Right ventricle myocardium inferior (tissue), 1 donor: ENCODE results near the gene PPM1M. TPM values are rescaled to one million over a fixed set of nuclear protein-coding genes. Genes with fewer than 3 reads are reported as not detected.
A peak's percentile ranks its signal among the peaks of the same experiment; 100 is the strongest.

Experiments
- ATAC-seq: fragments of 200-7000 bp; cut with Tn5 transposase; one replicate; pipeline ENCODE4 v1.9.1; 2020; ENCODE audit warnings: mild to moderate bottlenecking, moderate library complexity
- DNase-seq: peaks from one replicate; pipeline ENCODE4 v3.0.0; 2021; ENCODE audit errors: missing footprints
- intact Hi-C: fragments of 100-400 bp; cut with DNase I; formaldehyde crosslinking; loops from one replicate; pipeline ENCODE4 v1.11.0; 2022
- long read RNA-seq: library from polyadenylated mRNA; unstranded; transcript quantifications from one replicate; pipeline ENCODE4 v2.0.0, GENCODE V29; 2021
- total RNA-seq: library from RNA; stranded (reverse); fragmentation: NEBNext Ultra II Directional; extraction: Animal tissue kit (Norgen Biotek cat#: 25700); gene quantifications from one replicate; pipeline ENCODE4 v1.2.1, GENCODE V29; 2021
- donor health status: DM: no; HTN: yes; CAD: no; lungs with severe emphysema.

The PPM1M gene, protein sequence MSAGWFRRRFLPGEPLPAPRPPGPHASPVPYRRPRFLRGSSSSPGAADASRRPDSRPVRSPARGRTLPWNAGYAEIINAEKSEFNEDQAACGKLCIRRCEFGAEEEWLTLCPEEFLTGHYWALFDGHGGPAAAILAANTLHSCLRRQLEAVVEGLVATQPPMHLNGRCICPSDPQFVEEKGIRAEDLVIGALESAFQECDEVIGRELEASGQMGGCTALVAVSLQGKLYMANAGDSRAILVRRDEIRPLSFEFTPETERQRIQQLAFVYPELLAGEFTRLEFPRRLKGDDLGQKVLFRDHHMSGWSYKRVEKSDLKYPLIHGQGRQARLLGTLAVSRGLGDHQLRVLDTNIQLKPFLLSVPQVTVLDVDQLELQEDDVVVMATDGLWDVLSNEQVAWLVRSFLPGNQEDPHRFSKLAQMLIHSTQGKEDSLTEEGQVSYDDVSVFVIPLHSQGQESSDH
- 8.7 TPM for total RNA-seq
- long read RNA-seq, transcript PPM1M-202 (10 exons, 2,193 nt): major isoform, 8 of 14 reads
- long read RNA-seq, partial matches to known transcripts: 1 of 14 reads
- long read RNA-seq, other reads (novel, unspliced or antisense): 5 of 14 reads

DNA sequence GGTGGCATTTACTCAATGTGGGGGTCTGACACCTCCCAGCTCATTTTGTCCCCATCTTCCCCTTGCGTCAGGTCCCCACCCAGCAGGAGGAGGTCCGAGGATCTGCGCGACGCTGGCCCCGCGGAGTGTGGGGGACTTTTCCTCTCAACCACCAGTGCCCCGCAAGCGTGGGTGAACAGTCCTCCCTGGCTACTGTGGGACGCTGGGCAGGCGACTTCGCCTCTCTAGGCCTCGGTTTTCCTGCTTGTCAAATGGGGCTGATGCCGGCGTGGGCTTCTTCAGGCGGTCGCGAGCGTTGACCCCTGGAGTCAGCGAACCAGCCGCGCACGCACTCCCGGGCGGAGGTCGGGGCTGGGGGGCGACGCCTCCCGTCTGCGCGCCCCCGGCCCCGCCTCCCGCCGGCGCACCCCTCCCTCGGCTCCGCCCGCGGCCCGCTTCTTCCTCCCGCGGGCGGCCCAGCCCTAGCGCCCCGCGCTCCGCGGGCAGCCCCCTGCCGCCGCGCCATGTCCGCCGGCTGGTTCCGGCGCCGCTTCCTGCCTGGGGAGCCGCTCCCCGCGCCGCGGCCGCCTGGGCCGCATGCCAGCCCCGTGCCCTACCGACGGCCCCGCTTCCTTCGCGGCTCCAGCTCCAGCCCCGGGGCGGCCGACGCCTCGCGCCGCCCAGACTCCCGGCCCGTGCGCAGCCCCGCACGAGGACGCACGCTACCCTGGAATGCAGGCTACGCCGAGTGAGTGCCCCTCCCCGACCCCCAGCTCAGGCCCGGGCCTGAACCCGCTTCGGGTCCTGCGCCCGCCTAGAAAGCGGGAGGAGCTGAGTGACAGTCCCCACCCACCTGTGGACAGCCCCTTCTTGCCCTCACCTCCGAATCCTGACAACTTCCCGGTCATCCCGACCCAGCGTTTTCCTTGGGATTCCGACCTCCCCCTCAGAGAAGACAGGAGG lies at the start of gene PPM1M:
Gene PPM1M, plus strand, starts transcription at position 438 of the 942 bp plus-strand sequence. Its CDS starts 66 bp downstream, at position 504.
- intact Hi-C loops: no loop called here
- peak; percentile 78 for DNase-seq

DNA sequence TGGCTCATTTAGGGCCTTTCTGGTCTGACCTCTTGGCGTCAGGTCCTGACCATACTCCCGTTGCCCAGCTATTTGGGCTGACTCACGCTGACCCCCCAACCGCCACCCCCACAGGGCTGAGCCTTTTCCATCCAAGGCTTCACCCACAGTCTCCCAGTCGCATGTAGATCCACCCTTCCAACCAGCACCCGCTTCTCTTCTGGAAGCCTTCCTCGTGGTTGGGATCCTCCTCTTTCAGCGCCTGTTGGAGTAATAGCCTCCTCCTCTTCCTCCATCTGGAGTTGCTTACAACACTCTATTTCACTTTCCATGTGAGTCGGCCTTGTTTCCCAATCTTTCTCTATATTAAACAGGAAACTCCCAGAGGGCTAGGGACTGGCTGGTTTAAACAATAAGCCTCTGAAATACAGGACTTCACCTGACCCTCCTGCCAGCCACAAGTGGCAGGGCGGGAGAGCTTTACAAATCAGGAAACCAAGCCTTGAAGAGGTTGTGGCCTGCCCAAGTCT lies 49.7 kb upstream of the PPM1M start:
- ATAC-seq: peak; percentile 32
- DNase-seq: no peak
- intact Hi-C loops: loop anchor here (5.0 kb wide), 1 partner anchor 44 kb away; the partner anchor contains the start of gene POC1A

More for the DNA sequence above, at the start of gene PPM1M:
- ATAC-seq: peak; percentile 55

DNA sequence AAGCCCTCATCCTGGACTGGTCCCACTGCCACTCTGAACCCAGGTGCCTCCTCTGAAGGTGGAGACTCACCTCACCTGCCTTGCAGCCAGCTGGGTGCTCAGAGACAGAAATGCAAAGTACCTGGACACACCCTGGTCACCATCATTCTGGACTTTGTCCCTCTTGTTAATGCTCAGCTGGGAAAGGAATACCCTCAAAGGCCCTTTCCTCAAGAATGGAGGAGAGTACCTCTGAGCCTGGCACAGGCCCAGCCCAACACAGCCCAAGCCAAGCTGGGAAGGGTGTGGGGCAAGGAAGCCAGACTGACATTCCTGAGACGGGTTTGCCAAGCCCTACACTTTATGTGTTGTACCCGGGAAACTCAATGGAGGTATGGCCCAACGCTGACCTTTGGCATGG lies 48.6 kb upstream of the PPM1M start:
- intact Hi-C loops: loop anchor here (5.0 kb wide), 1 partner anchor 45 kb away; the partner anchor contains the start of gene POC1A
- ATAC-seq (no peak), DNase-seq (no peak)

DNA sequence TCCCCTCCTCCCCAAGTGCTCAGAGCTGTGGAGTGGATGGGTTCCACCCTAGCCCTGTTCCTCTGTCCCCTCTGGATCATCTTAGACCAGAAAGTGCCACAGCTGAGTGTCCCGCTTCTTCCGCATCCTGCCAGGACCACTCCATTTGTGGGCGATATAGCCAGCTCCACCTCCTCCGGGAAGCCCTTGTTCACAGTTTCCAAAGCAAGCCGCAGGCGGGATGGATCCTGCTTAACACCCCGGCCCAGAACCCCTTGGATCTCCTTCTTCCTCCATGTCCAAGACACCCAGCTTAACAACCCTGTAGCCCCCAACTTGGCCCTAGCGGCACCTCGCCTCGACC lies 48.1 kb upstream of the PPM1M start:
- ATAC-seq (no peak), DNase-seq (no peak)
- intact Hi-C loops: loop anchor here (5.0 kb wide), 1 partner anchor 45 kb away; the partner anchor contains the start of gene POC1A

DNA sequence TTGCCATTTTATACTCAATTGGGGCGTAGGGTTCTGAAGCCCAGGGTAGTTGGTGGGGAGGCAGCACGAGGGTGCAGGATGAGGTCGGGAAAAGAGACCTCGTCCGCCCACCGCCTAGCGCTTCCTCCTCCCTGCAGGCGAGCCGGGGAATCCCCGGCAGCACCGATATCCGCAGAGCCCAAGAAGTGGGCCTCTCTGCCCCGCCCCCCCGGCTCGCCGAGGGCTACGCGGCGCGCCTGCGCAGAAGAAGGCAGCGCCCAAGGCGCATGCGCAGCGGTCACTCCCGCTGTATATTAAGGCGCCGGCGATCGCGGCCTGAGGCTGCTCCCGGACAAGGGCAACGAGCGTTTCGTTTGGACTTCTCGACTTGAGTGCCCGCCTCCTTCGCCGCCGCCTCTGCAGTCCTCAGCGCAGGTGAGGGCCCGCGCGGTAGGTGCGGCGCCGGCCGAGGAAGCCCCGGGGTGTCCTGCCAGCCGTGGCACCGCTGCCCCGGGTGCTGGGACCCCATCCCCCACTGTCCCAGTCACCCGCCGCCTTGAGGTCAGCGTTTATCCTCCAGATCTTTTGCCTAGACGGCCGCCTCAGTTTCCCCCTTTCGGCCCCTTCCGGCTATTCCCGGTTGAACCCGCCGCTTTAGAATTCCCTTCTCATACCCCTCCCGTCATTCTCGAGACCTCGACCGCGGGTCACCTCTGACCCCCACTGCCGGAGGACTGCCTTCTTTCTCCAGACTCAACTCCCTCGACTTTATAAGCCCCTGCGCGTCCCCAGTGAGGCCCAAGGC lies 47.5 kb upstream of the PPM1M start, which contains the start of gene ALAS1:
Gene ALAS1, plus strand, starts transcription at position 319 of the 784 bp plus-strand sequence. CDS start 1,082 bp downstream, outside the sequence.
- intact Hi-C loops: loop anchor here (5.0 kb wide), 1 partner anchor 46 kb away; the partner anchor contains the start of gene POC1A
- ATAC-seq (peak; percentile 87), DNase-seq (peak; percentile 97)

DNA sequence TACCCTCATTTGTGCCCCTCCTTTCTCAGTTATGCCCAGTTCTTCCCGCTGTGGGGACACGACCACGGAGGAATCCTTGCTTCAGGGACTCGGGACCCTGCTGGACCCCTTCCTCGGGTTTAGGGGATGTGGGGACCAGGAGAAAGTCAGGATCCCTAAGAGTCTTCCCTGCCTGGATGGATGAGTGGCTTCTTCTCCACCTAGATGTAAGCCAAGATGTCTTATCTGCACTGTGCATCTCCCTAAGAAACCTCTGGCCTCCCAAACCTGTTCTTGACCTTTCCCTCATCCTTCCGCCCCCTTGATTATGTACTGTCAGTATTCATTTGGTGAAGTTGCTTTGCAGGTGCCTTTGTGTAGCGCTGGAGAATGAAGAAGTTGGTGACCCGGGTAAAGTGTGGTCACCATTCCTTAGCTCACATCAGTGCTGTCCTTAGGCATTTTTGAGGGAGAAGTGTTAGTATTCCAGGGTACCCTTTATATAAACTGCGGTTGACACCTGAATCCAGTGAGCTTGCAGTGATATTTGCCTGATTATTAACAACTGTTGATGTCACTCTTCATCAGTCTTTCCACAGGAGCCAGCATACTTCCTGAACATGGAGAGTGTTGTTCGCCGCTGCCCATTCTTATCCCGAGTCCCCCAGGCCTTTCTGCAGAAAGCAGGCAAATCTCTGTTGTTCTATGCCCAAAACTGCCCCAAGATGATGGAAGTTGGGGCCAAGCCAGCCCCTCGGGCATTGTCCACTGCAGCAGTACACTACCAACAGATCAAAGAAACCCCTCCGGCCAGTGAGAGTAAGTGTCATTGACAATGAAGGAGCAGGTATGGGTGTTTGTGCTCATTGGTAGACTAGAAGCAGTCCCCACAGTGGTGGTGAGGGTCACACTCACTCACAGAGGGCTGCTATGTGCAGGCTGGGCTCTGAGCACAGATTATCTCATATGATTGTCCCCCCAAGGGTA lies 46.6 kb upstream of the PPM1M start:
- DNase-seq (no peak), ATAC-seq (no peak)
- intact Hi-C loops: loop anchor here (5.0 kb wide), 1 partner anchor 47 kb away; the partner anchor contains the start of gene POC1A

DNA sequence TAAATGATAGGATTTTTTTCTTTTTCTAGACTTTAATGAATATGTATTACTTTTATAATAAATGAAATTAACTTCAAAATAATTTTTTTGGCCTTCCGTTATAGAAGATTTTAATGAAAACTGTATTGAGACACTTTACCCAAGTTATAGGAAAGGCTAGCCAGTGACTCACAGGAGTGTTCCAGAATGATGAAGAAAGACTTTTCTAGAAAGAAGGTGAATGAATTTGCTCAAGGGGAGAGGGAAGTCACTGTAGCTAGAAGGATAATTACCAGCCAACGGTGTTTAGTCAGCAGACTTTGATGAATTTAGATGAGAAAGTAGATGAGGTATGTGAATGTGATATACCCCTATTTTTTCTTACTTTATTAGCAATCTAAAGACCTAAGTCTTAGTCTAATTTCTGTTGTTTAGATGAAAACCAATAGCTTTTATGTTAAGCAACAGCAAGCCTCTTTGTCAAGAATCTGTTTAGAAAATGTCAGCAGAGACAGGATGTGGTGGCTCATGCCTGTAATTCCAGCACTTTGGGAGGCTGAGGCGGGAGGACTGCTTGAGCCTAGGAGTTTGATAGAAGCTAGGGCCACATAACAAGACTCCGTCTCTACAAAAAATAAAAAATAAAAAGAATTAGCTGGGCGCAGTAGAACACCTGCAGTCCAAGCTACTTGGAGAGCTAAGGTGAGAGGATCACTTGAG lies 44.4 kb upstream of the PPM1M start:
- intact Hi-C loops: no loop called here
- ATAC-seq (no peak), DNase-seq (no peak)

DNA sequence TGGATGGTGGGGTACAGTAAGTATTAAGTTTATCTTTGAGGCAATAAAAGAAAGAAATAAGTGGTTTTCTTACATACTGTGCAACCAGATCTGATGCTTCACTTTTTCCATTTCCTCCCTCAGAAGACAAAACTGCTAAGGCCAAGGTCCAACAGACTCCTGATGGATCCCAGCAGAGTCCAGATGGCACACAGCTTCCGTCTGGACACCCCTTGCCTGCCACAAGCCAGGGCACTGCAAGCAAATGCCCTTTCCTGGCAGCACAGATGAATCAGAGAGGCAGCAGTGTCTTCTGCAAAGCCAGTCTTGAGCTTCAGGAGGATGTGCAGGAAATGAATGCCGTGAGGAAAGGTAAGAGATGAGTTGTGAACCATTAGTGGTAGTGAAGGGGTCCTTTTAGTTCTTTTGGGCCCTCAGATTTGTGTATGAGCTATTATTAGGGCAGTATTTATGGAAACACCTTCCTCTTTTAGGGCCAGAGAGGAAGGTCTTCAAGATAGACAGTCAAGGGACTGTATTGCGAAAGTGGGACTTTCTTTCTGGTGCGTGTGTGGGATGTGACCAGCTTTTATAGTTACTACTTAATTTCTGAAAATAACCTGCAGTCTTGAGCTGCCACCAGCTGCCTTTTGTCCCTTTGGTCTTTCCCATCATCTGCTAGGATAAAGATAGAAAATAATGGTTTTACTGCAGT lies 43.0 kb upstream of the PPM1M start:
- intact Hi-C loops: no loop called here
- DNase-seq (no peak), ATAC-seq (no peak)

DNA sequence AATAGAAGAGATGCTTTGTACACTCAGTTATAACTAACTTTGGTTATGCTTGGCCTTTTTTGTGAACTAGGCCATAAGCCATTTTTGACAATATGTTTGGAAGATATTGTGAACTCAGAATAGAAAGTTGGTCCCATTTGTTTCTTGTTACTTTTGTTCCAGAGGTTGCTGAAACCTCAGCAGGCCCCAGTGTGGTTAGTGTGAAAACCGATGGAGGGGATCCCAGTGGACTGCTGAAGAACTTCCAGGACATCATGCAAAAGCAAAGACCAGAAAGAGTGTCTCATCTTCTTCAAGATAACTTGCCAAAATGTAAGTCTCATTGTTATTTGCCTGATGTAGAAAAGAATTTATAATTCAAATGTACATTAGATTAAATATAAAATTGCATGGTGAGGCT lies 41.9 kb upstream of the PPM1M start:
- ATAC-seq (no peak), DNase-seq (no peak)
- intact Hi-C loops: no loop called here

DNA sequence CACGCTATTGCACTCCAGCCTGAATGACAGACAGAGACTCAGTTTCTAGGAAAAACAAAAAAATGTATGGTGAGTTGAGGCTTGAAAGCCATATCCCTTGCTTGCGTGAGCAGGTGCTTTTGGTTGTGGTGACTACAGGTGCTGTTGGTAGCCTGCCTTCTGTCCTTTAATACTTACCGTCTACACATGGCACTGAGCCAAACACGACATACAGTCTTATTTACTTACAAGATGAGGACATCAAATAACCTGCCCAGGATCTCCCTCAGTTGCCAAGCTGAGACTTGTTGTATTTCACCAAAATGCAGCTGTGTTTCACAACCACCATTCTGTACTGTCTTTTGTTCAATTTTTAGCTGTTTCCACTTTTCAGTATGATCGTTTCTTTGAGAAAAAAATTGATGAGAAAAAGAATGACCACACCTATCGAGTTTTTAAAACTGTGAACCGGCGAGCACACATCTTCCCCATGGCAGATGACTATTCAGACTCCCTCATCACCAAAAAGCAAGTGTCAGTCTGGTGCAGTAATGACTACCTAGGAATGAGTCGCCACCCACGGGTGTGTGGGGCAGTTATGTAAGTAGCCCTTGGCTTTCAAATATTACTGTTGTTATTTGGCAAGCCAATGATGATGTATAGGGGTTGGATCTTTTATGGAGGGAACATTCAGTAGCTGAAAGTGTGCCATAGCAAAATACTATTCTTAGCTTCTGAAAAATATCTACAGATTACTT lies 41.1 kb upstream of the PPM1M start:
- DNase-seq (no peak), ATAC-seq (no peak)
- intact Hi-C loops: no loop called here

DNA sequence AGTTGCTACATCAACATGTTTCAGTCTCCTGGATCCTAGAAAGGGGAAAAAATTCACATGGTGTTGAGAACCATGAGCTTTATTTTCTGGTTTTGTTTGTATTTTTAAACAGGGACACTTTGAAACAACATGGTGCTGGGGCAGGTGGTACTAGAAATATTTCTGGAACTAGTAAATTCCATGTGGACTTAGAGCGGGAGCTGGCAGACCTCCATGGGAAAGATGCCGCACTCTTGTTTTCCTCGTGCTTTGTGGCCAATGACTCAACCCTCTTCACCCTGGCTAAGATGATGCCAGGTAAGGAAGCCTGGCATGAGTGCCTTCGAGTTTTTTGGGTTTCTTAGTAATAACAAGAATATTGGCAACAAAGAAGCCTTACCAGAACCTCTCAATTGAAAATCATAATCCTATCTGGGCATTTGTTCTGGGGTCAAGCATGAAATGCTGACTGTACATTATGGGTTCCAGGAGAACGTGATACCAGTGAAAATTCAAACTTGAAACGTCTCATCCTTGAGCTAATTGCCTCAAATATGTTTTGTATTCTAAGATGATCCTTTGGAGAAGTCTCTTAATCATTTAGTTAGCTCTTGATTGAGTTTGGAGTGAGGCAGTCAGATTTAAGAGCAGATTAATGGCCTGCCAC lies 39.7 kb upstream of the PPM1M start:
- DNase-seq (no peak), ATAC-seq (no peak)
- intact Hi-C loops: no loop called here

DNA sequence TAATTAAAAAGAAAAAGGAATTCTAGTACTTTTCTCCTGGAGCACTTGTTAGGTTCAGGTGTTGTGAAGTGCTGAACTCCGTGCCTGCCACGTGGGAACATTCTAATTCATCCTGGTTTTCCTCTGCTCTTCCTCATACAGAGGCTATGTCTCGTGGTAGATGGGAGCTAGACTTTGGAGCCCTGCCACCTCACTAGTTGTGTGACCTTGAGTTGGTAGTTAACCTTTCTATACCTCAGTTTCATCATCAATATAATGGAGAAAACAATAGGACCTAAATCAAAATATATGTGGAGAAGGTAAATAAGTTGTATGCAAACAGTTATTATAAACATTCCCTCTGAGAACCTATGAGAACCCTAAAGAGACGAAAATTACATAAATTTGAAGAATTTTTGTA lies 37.0 kb upstream of the PPM1M start:
- intact Hi-C loops: no loop called here

DNA sequence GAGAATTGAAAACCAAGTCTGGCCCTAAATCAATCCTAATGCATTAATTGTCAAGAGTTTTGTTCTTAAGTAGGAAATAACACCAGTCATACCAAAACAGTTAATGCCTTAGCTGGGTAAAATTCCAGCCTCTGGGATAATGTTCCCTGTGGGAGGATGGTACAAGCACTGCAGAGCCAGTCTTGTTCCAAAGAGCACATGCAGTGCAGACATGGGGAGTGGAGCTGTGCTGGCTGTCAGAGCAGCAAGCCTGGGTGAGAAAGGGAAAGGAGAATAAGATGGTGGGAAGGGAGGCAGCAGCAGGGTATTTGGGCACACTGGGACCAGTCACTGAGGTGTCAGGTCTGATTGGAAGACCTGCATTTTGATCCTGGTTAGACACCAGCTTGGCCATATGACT lies 35.5 kb upstream of the PPM1M start:
- intact Hi-C loops: no loop called here
- DNase-seq (no peak), ATAC-seq (no peak)

More for the DNA sequence above, 37.0 kb upstream of the PPM1M start:
- no peak for DNase-seq
- no peak for ATAC-seq

DNA sequence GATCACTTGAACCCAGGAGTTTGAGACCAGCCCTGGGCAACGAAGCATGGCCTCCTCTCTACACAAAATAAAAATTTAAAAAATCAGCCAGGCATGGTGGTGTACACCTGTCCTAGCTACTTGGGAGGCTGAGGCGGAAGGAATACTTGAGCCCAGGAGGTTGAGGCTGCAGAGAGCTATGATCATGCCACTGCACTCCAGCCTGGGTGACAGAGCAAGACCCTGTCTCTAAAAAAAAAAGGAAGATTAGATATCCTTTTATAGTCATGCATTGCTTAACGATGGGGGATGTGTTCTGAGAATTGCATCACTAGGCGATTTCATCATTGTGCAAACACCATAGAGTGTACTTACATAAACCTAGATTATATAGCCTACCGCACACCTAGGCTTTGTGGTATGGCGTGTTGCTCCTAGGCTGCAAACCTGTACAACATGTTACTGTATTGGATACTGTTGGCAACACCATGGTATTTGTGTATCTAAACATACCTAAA lies 35.0 kb upstream of the PPM1M start:
- ATAC-seq (peak; percentile 6), DNase-seq (no peak)

More for the DNA sequence above, 35.0 kb upstream of the PPM1M start:
- intact Hi-C loops: no loop called here
